ENCODE measurements around the gene RAD1. TPM values are rescaled to one million over a fixed set of nuclear protein-coding genes. Genes with fewer than 3 reads are reported as not detected.

RAD1 gene
- total RNA-seq, 1 donor from 2014 or later, result 20.5 TPM

- TF ChIP-seq CTCF (conservative IDR thresholded peaks at IDR 0.05; ENCODE audit: low read depth, low read length), result no peak
- DNase-seq (ENCODE audit: low read depth), result no peak
- H3K4me3 ChIP-seq (ENCODE audit: low read depth, low read length), result no peak overlapping the region
Observed at GRCh38 chr5:34900652-34901051, 14.7 kb downstream of the RAD1 start.

GRCh38 chr5:34899066-34899465, 16.2 kb downstream of the RAD1 start:
- H3K4me3 ChIP-seq (ENCODE audit: low read depth, low read length), result no peak overlapping the region
- no peak for TF ChIP-seq CTCF (conservative IDR thresholded peaks at IDR 0.05; ENCODE audit: low read depth, low read length)
- no peak for DNase-seq (ENCODE audit: low read depth)

GRCh38 chr5:34898258-34898895, 16.9 kb downstream of the RAD1 start:
- DNase-seq (ENCODE audit: low read depth), result no peak
- TF ChIP-seq CTCF (conservative IDR thresholded peaks at IDR 0.05; ENCODE audit: low read depth, low read length), result peak; percentile 92
- H3K4me3 ChIP-seq (ENCODE audit: low read depth, low read length), result no peak overlapping the region

GRCh38 chr5:34897646-34898045, 17.7 kb downstream of the RAD1 start:
- no peak for DNase-seq (ENCODE audit: low read depth)
- no peak for TF ChIP-seq CTCF (conservative IDR thresholded peaks at IDR 0.05; ENCODE audit: low read depth, low read length)
- H3K4me3 ChIP-seq (ENCODE audit: low read depth, low read length), result no peak overlapping the region

- TF ChIP-seq CTCF (conservative IDR thresholded peaks at IDR 0.05; ENCODE audit: low read depth, low read length), result no peak
- no peak for DNase-seq (ENCODE audit: low read depth)
- no peak overlapping the region for H3K4me3 ChIP-seq (ENCODE audit: low read depth, low read length)
Observed at GRCh38 chr5:34895641-34896419, 19.5 kb downstream of the RAD1 start.

GRCh38 chr5:34894716-34895115, 20.6 kb downstream of the RAD1 start:
- TF ChIP-seq CTCF (conservative IDR thresholded peaks at IDR 0.05; ENCODE audit: low read depth, low read length), result no peak
- DNase-seq (ENCODE audit: low read depth), result no peak
- H3K4me3 ChIP-seq (ENCODE audit: low read depth, low read length), result no peak overlapping the region

All from epithelial cell of proximal tubule (primary cell).